Measurements from ENCODE around the gene PLAA.
A peak's percentile ranks its signal among the peaks of the same experiment; 100 is the strongest.

PLAA gene

DNA sequence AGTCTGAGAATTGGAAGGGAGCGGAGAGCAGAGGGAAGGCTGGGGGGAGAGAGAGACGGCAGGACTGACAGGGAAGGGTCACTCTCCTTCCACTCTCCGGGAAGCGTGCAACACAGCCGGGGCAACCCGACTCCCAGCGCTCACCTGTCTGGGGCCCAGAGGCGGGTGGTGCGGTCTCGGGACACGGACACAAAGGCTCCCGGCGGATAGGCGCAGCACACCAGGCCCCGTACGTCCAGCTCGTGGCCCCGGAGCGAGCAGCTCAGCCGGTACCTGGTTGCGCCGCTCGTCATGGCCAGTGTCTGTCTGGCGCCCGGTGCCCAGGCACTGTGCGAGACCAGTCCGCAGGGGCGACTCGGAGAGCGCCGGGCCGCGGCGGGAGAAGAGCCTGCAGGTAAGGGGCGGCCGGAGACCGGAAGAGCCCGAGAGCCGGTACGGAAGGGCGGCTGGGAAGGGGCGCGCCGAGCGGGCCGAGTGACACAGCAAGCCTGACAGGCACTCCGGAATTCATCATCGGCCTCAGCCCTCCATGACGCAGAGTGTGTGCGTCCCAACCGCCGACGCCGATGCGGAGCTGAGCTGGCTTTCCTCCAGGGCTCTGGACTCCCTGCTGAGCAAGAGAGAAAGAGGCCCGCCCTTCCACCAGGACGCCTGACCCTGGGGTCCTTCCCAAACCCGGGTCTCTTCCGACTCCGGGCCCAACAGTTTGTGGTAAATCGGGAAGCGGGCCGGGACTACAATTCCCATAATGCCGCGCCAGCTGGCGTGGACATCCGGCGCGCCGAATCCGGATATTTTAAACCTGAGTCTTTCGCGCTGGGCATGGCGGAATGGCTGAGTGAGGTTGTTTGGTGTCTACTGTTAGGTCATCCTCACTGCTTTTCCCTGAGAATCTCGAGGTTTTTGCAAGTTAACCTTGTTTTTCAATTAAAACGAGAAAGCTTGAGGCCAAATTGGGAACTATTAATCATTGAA lies at the start of gene PLAA:
TSS of gene PLAA (minus strand) at position 490 of the 975 bp plus-strand sequence. CDS start at position 293, 197 bp downstream.
- peak; percentile 94 for DNase-seq

DNA sequence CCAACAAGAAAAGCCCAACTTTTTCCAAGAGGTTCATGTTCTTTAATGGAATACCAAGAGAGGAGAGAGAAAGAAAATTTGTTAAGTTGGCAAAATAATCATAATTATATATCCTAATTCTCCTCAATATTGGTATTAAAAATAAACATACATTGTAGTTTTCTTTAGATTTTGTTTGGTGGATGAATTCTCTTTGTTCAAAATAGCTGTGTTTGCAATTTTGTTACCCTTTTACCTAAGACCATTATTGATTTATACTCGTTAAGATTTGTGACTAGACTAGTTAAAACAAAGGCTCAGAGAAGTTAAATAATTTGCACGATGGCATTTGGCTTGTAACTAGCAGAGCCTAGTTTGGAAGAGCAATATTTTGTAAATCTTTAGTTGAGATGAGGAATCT lies 48.8 kb upstream of the PLAA start:
- no peak for DNase-seq

DNA sequence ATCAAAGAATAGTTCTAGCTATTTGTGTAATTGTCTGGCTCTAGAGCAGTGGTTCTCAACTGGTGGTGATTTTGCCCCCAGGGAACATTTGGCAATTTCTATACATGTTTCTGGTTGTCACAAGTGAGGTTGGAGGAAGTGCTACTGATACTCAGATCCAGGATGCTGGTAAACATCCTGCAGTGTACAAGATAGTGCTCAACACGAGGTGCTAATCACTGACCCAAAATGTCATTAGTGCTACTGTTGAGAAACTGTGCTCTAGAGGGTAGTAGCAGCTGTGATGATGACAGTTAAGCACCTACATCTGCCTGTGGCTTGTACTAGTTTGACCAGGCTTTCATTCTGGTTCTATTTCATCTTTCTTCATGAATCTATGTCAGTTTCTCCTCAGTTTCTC lies 36.3 kb upstream of the PLAA start:
- no peak for DNase-seq

DNA sequence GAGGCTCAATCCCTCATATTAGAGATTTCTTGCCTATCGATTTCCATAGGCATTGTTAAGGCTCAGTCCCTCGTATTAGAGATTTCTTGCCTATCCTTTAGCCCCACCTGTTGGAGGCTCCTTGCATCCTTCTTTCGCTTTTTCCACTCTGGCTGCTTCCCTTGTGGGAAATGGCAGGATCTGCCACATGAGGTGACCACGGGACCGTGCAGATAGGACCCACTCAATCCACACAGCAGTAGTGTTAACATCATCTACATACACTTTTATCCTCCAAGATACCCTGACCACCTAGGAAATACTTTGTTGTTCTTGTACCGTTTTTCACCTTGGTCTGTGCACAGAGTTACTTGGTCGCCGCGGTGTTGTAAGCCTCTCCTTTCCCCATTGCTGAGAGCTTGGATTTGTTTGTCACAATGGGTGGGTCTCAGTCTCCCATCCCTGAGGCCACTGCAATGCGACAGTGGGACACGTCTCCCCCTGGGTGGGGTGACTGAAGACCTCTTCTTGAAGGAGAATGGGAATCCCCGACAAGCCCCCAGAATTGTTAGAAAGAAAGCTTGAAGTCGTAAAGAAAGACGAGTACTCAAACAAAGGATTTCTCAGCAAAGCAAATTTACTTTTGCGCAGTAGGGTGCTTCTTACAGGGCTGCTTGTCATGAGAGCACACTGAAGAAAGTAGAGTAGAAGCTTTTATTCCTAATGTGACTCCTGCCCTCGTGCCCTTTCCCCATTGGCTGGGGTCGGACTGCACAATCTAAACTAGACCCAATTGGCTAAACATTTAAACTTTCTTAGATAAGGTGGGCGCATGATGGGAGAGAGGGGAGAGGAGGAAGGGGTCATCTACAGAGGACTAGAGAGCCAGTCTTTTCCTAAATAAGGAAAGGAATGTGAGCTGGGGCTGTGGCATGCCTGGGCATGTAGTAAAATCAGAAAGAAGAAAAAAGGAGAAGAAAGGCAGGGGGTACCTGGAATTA lies 29.0 kb upstream of the PLAA start:
- peak; percentile 23 for DNase-seq

DNA sequence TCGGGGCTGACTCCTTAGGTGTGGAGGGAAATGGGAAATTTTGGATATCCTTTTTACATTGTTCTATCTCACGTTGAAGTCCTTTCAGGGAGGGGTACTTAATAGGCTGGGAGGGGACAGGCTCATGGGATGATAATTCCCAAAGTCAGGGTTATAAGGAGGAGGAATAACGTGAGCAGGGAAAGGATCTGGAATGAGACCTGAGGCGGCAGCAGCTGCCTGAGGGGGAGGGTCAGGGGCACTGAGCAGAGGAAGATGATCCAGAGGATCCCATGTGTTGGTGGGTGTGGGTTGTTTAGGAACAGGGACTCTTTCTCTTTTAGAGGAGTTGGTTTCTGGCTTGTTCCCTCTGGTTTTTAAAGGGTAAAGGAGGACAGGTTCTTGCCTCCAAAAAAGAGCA lies 27.9 kb upstream of the PLAA start:
- no peak for DNase-seq

DNA sequence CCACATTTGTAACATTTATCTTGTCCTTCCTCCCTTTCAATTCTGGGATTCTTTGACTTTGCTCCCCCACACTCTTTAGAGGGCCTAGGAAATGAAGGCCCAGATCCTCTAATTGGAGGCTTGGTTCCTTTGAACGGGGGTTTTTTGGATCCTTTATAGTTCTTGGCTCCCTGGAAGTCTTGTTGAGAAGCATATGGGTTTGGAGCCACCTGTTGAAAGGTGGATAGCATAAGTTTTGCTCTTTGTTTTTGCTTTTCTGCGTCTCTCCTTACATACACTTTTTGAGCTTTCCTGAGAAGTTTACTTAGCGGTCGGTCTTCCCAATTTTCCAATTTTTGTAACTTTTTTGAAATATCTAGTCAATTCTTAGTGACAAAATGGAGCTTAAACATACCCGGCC lies 26.9 kb upstream of the PLAA start:
- no peak for DNase-seq

DNA sequence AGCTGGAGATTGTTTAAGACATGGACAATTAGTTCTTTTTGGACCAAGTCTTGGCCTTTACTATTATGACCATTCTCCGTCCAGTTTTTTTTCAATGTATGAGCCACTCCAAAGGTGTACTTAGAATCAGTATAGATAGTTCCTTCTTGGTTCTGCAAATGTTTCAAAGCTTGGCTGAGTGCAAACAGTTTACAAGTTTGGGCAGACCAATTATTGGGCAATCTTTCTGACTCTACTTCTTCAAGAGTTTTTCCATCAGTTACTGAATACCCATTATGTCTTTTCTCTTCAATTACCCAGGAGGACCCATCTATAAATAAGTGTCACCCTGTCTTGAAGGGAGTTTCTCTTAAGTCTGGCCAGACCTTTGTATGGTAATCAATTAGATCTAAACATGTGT lies 24.7 kb upstream of the PLAA start:
- DNase-seq, result no peak

DNA sequence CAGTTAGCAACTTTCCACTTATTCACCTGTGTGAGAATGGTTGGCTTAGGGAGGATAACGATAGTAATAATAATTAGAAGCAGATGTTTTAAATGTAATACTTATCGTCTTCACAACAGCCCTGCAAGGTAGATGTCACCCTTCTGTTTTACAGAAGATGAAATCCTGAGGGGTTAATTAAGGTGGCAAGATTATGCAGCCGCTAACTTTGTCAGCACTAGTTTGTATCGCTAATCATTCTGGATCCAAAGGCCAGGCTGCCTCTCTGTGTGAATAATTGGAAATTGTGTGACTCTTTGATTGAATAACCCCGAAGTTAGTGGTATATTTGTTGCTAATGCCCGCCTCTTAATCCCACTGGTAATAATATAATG lies 9.8 kb upstream of the PLAA start:
- no peak for DNase-seq

DNA sequence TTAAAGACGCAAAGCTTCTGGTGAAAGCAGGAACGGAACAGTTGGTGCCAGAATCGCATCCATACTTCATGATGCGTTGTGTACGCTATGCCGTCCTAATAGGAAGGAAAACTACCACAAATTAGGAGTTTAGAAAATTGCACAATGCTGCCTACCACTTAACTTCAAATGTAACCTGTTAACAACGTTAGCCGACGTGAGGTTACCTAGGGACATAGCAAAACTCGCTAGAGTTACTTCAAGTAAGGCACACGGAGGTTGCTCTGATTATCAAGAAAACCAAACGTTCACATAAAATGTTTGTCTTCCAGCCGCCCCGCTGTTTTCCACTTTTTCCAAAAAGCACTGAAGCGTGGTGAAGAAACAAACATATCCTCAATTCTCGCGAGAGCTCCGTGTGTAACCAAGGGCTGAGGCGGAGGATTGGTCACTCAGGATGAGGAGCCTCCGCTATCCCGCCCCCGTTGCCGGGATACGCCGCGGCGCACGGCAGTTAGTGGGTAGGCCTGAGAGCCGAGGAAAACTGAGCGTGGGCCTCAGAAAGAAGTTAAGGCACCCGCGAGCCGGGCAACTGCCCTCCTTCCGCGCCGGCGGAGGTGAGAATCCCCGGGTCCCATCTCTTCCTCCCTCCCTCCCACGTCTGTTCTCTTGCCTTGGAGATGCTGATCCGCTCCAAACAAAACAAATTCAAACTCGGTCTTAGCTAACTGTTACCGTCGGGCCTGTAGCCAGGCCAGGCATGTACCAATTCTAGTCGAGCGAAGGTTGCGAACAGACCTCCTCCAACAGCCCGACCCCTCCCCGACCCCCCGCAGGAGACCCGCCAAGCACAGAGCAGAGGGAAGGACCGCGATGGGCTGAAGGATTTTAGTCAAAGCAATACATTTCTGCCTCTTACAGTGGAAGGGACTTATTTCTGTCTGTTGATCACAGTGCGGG lies 9.1 kb upstream of the PLAA start, which contains the start of gene IFT74:
TSS of gene IFT74 (plus strand) at position 492 of the 939 bp plus-strand sequence. CDS start 5,556 bp downstream, outside the sequence.
- peak; percentile 98 for DNase-seq

DNA sequence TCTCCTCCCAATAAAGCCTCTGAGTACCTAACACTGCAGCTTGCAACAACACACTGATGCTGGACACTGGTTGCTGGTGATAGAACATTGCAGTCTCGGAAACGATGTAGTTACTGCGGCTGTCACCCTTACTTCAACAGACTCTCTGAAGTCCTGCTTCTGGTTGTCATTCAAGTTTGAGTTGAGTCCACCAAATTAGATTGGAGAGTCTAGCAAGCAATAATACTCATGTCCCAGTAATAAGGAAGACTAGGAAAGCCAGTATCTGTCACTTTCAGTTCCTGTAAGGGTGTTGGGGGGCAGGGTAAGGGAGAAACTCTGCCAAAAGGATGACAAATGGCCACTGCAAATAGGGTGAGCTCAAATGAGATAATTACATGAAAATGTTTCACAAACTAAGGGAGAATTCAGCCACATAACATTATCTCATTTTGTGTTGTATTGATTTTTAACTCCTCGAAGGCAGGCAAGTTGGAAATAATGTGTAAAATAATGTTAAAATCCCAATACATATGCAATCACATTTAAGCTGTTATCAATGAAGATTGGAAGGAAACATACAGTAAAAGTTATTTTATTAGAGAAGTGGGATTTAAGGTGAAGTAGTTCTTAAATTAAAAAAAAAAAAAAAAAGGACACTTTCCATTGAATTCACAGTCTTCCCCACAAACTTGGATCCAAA lies 8.3 kb upstream of the PLAA start:
- peak; percentile 28 for DNase-seq

DNA sequence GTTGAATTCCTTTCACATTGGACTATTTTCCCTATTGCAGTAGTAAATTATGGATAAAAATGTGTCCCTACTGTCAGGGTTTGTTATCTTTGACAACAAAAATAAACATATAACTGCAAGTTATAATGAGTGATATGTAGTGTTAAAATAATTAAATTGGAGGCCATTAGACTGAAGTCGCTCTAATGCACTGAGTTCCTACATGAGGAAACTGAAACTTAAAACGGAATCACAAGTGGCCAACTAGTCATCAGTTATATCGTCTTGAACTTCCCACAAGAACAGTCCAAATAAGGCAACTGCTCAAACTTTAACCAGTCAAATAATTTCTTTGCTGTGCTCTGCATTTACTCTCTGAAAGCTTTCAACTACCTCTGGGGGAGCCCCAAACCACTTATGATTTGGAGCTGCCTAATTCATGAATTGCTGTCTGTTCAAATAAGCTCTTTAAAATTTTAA lies 7.0 kb upstream of the PLAA start:
- no peak for DNase-seq

DNA sequence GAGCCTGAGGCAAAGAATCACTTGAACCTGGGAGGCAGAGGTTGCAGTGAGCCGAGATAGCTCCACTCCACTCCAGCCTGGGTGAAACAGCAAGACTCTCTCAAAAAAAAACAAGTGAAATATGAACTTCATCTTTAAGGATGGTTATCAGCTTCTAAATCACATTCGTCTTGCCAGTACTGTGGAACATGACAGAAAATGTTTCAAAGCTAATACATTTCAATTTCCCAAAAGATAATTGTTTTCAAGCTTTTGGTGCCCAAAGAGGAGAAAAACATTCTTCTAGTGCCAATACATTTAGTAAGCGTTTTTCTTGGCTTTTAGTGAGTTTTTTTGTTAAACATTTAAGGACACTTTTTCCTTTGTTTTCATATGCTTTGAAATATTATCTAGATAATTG lies 4.8 kb upstream of the PLAA start:
- no peak for DNase-seq

DNA sequence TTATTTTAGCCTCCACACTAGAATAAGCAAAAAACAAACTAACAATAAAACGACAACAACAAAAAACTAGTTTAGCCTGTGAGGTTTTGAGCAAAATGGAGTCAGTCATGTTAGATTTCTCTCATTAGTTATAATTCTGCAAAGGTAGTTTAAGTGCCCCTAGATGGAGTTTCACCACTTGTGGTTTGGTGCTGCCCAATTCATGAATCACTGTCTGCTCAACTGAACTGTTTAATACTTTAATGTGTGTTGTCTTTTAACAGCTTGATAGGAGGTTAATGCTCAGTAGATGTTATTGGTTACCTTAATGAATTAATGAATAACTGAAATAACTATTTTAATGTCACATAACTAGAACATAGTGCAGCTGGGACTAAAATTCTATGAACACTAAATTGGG lies 3.5 kb upstream of the PLAA start:
- no peak for DNase-seq

DNA sequence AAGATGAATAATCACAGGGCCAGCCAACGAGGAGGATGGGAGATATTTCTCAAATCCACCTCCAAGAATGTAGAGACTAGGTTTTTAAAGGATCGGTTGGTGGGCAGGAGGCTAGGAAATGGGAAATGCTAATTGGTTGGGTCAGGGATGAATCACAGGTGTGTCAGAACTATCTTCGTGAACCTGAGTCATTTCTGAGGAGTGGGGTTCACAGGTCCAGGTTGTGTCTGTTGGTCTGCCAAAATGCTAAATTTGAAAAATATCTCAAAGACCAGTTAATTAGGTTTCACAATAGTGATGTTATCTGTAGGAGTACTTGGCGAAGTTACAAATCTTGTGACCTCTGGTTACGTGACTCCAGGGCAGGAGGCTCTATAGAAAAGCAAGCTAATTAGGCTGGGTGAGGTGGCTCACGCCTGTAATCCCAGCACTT lies 2.6 kb upstream of the PLAA start:
- no peak for DNase-seq

DNA sequence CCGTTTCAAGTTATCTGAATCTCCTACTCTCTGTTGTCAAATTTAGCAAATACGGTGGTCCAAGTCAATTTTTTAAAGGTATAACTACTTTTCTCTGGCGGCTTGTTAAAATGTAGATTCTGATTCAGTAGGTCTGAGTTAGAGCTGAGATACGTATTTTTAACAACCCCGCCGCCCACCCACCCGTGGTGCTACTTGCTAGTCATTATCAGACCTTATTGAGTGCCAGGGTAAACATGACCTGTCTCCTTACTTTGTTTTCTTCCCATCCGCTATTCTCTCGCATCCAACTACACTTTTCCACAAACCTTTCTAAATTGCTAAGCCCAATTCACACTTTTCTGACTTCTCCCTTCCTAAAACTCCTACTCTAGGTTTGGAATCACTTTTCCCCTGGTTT lies 694 bp upstream of the PLAA start:
- DNase-seq, result no peak

DNA sequence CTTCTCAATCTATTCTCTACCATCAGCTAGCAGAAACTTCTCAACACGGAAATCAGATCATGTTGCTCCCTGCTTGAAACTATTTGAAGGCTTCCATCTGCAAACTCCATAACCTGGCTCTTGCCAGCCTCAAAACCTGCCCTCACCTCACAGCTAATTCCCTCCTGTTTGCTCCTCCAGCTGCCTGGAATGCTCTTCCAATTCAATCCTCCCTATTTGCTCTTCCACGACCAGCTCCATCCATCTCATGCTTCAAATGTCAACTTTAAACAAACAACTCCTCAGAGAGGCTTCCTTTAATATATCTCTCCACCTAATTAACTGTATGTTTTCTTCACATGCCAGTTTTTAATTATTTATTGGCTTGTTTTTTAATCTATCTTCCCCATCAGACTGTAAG lies 1.5 kb downstream of the PLAA start:
- no peak for DNase-seq

DNA sequence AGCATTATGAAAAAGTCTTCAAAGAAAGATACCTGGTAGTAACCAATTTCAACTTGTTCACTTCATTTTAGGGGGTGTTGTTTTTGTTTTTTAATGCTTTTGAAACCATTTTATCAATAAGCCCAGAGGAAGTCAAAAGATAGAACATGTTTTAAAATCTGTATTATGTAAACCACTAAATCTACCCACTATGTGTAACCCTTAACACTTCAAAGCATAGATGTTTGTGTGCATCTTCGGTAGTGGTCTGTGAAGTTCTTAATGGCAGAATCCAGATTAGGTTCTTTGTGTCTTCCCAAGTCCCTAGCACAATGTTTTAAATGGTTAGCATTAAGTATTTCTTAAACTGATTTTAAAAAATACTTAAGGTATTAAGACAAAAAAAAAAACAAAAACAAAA lies 6.3 kb downstream of the PLAA start:
- no peak for DNase-seq

DNA sequence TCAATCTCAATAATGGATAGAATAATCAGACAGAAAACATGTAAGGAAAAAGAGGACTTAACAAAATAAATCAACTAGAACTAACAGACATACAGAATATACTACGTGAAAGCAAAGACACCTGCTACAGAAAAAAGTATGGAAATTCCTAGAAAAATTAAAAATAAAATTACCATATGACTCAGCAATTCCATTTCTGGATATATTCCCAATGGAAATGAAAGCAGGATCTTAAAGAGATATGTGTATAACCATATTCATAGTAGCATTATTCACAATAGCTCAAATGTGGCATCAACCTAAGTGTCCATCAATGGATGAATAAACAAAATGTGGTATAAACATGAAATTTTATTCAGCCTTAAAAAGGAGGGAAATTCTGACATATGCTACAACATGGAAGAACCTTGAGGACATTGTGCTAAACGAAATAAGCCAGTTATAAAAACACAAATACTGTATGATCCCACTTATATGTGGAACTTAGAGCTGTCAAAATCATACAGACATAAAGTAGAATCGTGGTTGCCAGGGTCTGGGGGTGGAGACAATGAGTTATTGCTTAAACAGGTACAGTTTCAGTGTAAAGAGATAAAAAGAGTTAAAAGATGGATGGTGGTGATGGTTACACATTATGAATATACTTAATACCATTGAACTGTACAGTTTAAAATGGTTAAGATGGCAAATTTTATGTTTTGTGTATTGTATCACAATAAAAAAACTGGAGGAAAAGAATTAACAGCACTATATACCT lies 6.9 kb downstream of the PLAA start:
- no peak for DNase-seq

DNA sequence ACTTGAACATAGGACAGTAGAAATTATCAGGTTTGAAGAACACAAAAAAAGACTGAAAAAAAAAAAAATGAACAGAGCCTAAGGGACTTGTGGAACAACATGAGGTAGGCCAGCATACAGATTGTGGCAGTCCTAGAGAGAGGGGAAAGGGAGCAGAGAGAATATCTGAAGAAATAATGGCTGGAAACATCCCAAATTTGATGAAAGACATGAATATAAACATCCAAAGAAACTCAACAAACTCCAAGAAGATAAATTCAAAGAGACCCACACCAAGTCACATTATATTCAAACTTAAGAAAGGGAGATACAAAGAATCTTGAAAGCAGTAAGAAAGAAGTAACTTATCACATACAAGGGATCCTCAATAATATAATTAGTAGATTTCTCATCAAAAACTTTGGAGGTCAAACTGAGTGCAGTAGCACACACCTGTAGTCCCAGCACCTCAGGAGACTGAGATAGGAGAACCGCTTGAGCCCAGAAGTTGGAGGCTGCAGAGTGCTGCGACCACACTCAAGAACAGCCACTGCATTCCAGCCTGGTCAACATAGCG lies 9.1 kb downstream of the PLAA start:
- no peak for DNase-seq

DNA sequence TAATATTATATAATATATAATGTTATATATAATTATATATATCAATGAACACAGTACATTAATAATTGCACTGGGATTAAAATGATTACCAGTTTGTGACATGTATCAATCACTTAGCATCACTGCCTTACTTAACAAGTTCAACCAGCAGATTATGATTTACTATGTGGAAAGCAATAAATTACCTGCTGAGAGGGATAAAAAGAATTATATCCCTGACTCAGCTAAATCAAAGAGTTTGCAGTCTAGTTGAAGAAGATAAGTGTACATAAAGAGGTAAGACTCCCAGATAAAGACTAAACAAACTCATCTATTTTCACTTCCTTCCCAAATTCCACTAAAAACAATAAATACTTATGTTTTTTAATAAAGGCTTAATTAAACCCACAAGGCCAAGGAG lies 11.2 kb downstream of the PLAA start:
- DNase-seq, result no peak
